ENCODE results near the gene SORCS2. TPM values are rescaled to one million over a fixed set of nuclear protein-coding genes. Genes with fewer than 3 reads are reported as not detected.

SORCS2 gene
- total and polyA plus RNA-seq, 4 donors, result 2.2 to 7.7 (median 2.5) TPM

DNA sequence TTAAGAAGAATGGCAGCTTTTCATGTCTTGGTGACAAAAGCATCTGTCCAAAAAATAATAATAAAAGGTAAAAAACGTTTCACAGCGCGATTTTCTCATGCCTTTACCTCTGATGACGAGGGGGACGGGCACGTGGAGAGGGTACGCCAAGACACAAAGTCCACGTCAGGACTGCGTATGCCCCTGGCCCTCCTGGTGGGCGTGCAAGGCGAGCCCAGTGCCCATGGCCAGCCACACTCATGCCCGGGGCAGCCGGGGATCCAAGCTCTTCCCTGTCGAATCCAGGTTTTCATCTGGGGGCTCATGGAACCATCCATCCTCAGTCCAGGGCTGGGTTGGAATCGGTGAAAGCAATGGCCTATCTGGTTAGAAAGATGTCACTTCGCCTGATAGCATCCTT lies 570.8 kb downstream of the SORCS2 start:
- Histone ChIP-seq H3K9me3 (ENCODE audit: control insufficient read depth in 4 of 4, insufficient read depth in 3 of 4, low read length in 3 of 4) (peaks cover 0 to 3% (median 0%) of the 10 kb centered on the region in 4 donors), H3K36me3 (ENCODE audit: control insufficient read depth in 4 of 4, insufficient read depth in 4 of 4, low read length in 4 of 4) (peaks cover 0 to 24% (median 9%) of the 10 kb centered on the region in 4 donors), H3K27me3 (ENCODE audit: control insufficient read depth in 3 of 3, insufficient read depth in 3 of 3, low read length in 2 of 3) (no peaks in the 10 kb centered on the region), H3K4me1 (ENCODE audit: control insufficient read depth in 5 of 5, insufficient read depth in 5 of 5, low read length in 5 of 5) (no peaks in the 10 kb centered on the region), H3K27ac (ENCODE audit: low read depth in 1 of 2, low read length in 1 of 2) (no peak overlapping the region), H3K9ac (ENCODE audit: insufficient read depth in 1 of 2, low read length in 2 of 2) (no peak overlapping the region), H3K4me3 (no peak overlapping the region)
- ATAC-seq (ENCODE audit: insufficient read depth, low FRiP score) (no peak), DNase-seq (no peak)
- 93 to 96% methylated on average over 16 of the region's 16 CpGs for WGBS, 2 donors
- no peak for TF ChIP-seq CTCF (IDR thresholded peaks at IDR 0.05; ENCODE audit: control extremely low read depth, extremely low read depth)

DNA sequence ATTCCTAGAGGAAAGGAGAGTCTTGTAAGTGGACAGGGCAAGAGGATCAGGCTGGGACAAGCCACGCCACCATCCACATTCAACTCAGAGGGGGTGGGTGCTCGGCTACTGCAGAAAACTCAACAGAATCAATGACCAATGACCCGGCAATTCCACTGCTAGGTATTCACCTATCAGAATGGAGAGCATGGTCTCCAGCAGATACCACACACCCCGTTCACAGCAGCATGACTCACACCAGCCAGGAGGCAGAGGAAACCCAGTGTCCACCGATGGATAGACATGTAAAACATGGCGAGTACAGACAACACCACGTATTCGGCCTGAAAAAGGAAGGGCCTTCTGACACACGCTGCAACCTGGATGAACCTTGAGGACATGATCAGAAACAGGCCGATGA lies 571.5 kb downstream of the SORCS2 start:
- H3K9ac ChIP-seq (ENCODE audit: insufficient read depth in 1 of 2, low read length in 2 of 2), result no peak overlapping the region
- no peaks in the 10 kb centered on the region for H3K27me3 ChIP-seq (ENCODE audit: control insufficient read depth in 3 of 3, insufficient read depth in 3 of 3, low read length in 2 of 3)
- no peak overlapping the region for H3K27ac ChIP-seq (ENCODE audit: low read depth in 1 of 2, low read length in 1 of 2)
- DNase-seq, result no peak
- no peak for TF ChIP-seq CTCF (IDR thresholded peaks at IDR 0.05; ENCODE audit: control extremely low read depth, extremely low read depth)
- peaks cover 0 to 26% (median 15%) of the 10 kb centered on the region in 4 donors for H3K36me3 ChIP-seq (ENCODE audit: control insufficient read depth in 4 of 4, insufficient read depth in 4 of 4, low read length in 4 of 4)
- no peak for ATAC-seq (ENCODE audit: insufficient read depth, low FRiP score)
- no peaks in the 10 kb centered on the region for H3K4me1 ChIP-seq (ENCODE audit: control insufficient read depth in 5 of 5, insufficient read depth in 5 of 5, low read length in 5 of 5)
- H3K9me3 ChIP-seq (ENCODE audit: control insufficient read depth in 4 of 4, insufficient read depth in 3 of 4, low read length in 3 of 4), result peaks cover 0 to 3% (median 0%) of the 10 kb centered on the region in 4 donors
- 82 to 93% methylated on average over 10 of the region's 10 CpGs for WGBS, 2 donors
- H3K4me3 ChIP-seq, result no peak overlapping the region

- WGBS, 2 donors, result 92 to 98% methylated on average over 5 of the region's 5 CpGs
- H3K27ac ChIP-seq (ENCODE audit: low read depth in 1 of 2, low read length in 1 of 2), result no peak overlapping the region
- TF ChIP-seq CTCF (IDR thresholded peaks at IDR 0.05; ENCODE audit: control extremely low read depth, extremely low read depth), result no peak
- DNase-seq (no peak), ATAC-seq (ENCODE audit: insufficient read depth, low FRiP score) (no peak)
- H3K4me3 ChIP-seq, result no peak overlapping the region
- H3K36me3 ChIP-seq (ENCODE audit: control insufficient read depth in 4 of 4, insufficient read depth in 4 of 4, low read length in 4 of 4), result peaks cover 0 to 32% (median 15%) of the 10 kb centered on the region in 4 donors
- H3K27me3 ChIP-seq (ENCODE audit: control insufficient read depth in 3 of 3, insufficient read depth in 3 of 3, low read length in 2 of 3), result no peaks in the 10 kb centered on the region
- H3K4me1 ChIP-seq (ENCODE audit: control insufficient read depth in 5 of 5, insufficient read depth in 5 of 5, low read length in 5 of 5), result no peaks in the 10 kb centered on the region
- H3K9ac ChIP-seq (ENCODE audit: insufficient read depth in 1 of 2, low read length in 2 of 2), result no peak overlapping the region
- H3K9me3 ChIP-seq (ENCODE audit: control insufficient read depth in 4 of 4, insufficient read depth in 3 of 4, low read length in 3 of 4), result peaks cover 0 to 3% (median 0%) of the 10 kb centered on the region in 4 donors
Observed at GRCh38 chr4:7764466-7764865, 572.1 kb downstream of the SORCS2 start.

DNA sequence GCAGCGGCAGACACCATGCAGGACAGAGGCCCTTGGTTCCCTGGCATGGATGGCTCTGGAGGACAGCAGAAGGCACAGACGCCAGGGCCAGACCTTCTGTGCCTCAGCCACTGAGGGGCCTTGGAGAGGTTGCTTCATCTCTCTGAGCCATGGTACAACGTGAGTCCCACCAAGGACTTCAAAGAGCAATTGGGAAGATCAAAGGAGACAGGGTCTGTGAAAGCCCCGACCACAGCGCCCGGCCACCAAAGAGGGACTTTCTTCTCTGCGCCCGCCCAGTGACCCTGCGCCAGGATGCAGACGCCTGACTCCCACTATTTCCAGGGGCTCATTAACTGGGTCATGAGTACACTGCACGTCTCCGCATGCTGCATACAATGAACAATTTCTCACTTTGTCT lies 573.3 kb downstream of the SORCS2 start:
- Histone ChIP-seq H3K4me1 (ENCODE audit: control insufficient read depth in 5 of 5, insufficient read depth in 5 of 5, low read length in 5 of 5) (no peaks in the 10 kb centered on the region), H3K9ac (ENCODE audit: insufficient read depth in 1 of 2, low read length in 2 of 2) (no peak overlapping the region), H3K27ac (ENCODE audit: low read depth in 1 of 2, low read length in 1 of 2) (no peak overlapping the region), H3K4me3 (no peak overlapping the region), H3K9me3 (ENCODE audit: control insufficient read depth in 4 of 4, insufficient read depth in 3 of 4, low read length in 3 of 4) (peaks cover 0 to 3% (median 0%) of the 10 kb centered on the region in 4 donors), H3K36me3 (ENCODE audit: control insufficient read depth in 4 of 4, insufficient read depth in 4 of 4, low read length in 4 of 4) (peaks cover 0 to 33% (median 19%) of the 10 kb centered on the region in 4 donors), H3K27me3 (ENCODE audit: control insufficient read depth in 3 of 3, insufficient read depth in 3 of 3, low read length in 2 of 3) (no peaks in the 10 kb centered on the region)
- DNase-seq (no peak), ATAC-seq (ENCODE audit: insufficient read depth, low FRiP score) (no peak)
- WGBS, 2 donors, result 85 to 87% methylated on average over 12 of the region's 12 CpGs
- TF ChIP-seq CTCF (IDR thresholded peaks at IDR 0.05; ENCODE audit: control extremely low read depth, extremely low read depth), result no peak
